Hepatocyte (in vitro differentiated cells): ENCODE results near the gene LEPR. TPM values are rescaled to one million over a fixed set of nuclear protein-coding genes. Genes with fewer than 3 reads are reported as not detected.

Experiments
- DNase-seq: peaks from one replicate; pipeline ENCODE4 v3.0.0-alpha.2; 2016; ENCODE audit warnings: low spot score
- H2AFZ ChIP-seq: fragments of 200-600 bp; sonication (generic); 2 replicates; pipeline ENCODE4 v1.6.0; 2016; ENCODE audit warnings: antibody characterized with exemption, mild to moderate bottlenecking
- H3K27ac ChIP-seq: fragments of 200-600 bp; sonication (generic); 2 replicates; pipeline ENCODE4 v1.5.1; 2016; ENCODE audit warnings: mild to moderate bottlenecking
- H3K27me3 ChIP-seq: fragments of 200-600 bp; sonication (generic); 2 replicates; pipeline ENCODE4 v1.6.1; 2016
- H3K36me3 ChIP-seq: fragments of 200-600 bp; sonication (generic); replicated peaks from 2 replicates; pipeline ENCODE4 v1.5.1; 2016; ENCODE audit warnings: low read depth; ENCODE audit not compliant: insufficient read depth
- H3K4me1 ChIP-seq: fragments of 200-600 bp; sonication (generic); 2 replicates; pipeline ENCODE4 v1.5.1; 2016; ENCODE audit warnings: mild to moderate bottlenecking, moderate library complexity; ENCODE audit not compliant: insufficient read depth
- H3K4me2 ChIP-seq: fragments of 200-600 bp; sonication (generic); 2 replicates; pipeline ENCODE4 v1.6.0; 2016
- H3K4me3 ChIP-seq: fragments of 200-600 bp; sonication (generic); 2 replicates; pipeline ENCODE4 v1.5.1; 2016; ENCODE audit warnings: mild to moderate bottlenecking
- H3K79me2 ChIP-seq: fragments of 200-600 bp; sonication (generic); 2 replicates; pipeline ENCODE4 v1.6.0; 2017; ENCODE audit warnings: mild to moderate bottlenecking
- H3K9me2 ChIP-seq: fragments of 200-600 bp; sonication (generic); replicated peaks from 2 replicates; pipeline ENCODE4 v1.6.0; 2017; ENCODE audit warnings: mild to moderate bottlenecking; ENCODE audit not compliant: insufficient read depth
- H3K9me3 ChIP-seq: fragments of 200-600 bp; sonication (generic); 2 replicates; pipeline ENCODE4 v1.5.1; 2016; ENCODE audit warnings: low read depth, mild to moderate bottlenecking
- H4K20me1 ChIP-seq: fragments of 200-600 bp; sonication (generic); 2 replicates; pipeline ENCODE4 v1.6.0; 2016; ENCODE audit warnings: mild to moderate bottlenecking; ENCODE audit not compliant: insufficient read depth, poor library complexity, severe bottlenecking
- EZH2 ChIP-seq: fragments of 200-600 bp; sonication (generic); IDR thresholded peaks from 2 replicates; pipeline ENCODE4 v1.6.1; 2016; ENCODE audit warnings: antibody characterized with exemption, mild to moderate bottlenecking, borderline replicate concordance
- EZH2phosphoT487 ChIP-seq: fragments of 200-600 bp; sonication (generic); IDR thresholded peaks from one replicate; pipeline ENCODE4 v1.6.1; 2018; ENCODE audit warnings: antibody characterized with exemption, mild to moderate bottlenecking, low read depth, moderate library complexity; ENCODE audit not compliant: unreplicated experiment, severe bottlenecking
- WGBS: methylation state at CpG from one replicate; pipeline ENCODE4 v1.1.6; 2016; ENCODE audit warnings: low lambda C conversion rate; ENCODE audit errors: missing lambda C conversion rate; 5-methylcytosine and 5-hydroxymethylcytosine counted together
- polyA plus RNA-seq: library from polyadenylated mRNA; unstranded; fragments of >200 nt; fragmentation: Nextera tagmentation; extraction: Ambion mirVana; gene quantifications from 2 replicates; pipeline ENCODE4 v1.2.1, GENCODE V29; 2016
- total RNA-seq: library from RNA; depleted of rRNA; stranded (reverse); fragments of >200 nt; gene quantifications from 2 replicates; pipeline ENCODE4 v1.2.3, GENCODE V29; 2014
- TF ChIP-seq, protein P1 (sequence below): fragments of 200-600 bp; sonication (generic); IDR thresholded peaks from 2 replicates; pipeline ENCODE4 v1.5.1; 2016; ENCODE audit warnings: antibody characterized with exemption, mild to moderate bottlenecking; ENCODE audit not compliant: poor library complexity

Gene LEPR
- total and polyA plus RNA-seq, 2 experiments from 2014 or later, result 1.3 to 6.1 TPM

- WGBS, result 92% methylated on average over 12 of the region's 12 CpGs
These were observed 2.1 kb downstream of the LEPR start for GRCh38 chr1:65422241-65423203.

GRCh38 chr1:65423884-65424572, 3.6 kb downstream of the LEPR start:
- TF ChIP-seq, protein P1, sequence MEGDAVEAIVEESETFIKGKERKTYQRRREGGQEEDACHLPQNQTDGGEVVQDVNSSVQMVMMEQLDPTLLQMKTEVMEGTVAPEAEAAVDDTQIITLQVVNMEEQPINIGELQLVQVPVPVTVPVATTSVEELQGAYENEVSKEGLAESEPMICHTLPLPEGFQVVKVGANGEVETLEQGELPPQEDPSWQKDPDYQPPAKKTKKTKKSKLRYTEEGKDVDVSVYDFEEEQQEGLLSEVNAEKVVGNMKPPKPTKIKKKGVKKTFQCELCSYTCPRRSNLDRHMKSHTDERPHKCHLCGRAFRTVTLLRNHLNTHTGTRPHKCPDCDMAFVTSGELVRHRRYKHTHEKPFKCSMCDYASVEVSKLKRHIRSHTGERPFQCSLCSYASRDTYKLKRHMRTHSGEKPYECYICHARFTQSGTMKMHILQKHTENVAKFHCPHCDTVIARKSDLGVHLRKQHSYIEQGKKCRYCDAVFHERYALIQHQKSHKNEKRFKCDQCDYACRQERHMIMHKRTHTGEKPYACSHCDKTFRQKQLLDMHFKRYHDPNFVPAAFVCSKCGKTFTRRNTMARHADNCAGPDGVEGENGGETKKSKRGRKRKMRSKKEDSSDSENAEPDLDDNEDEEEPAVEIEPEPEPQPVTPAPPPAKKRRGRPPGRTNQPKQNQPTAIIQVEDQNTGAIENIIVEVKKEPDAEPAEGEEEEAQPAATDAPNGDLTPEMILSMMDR, result no peak
- TF ChIP-seq EZH2 (no peak), EZH2phosphoT487 (no peak)
- no peak overlapping the region for H3K4me3 ChIP-seq
- H3K4me2 ChIP-seq, result peak overlapping the region; percentile 84
- WGBS, result 69% methylated on average over 2 of the region's 2 CpGs
- H3K4me1 ChIP-seq, result peaks cover 25% of the 10 kb centered on the region
- peaks cover 18% of the 10 kb centered on the region for H4K20me1 ChIP-seq
- H3K36me3 ChIP-seq, result no peaks in the 10 kb centered on the region
- no peak overlapping the region for H2AFZ ChIP-seq
- H3K9me3 ChIP-seq, result no peaks in the 10 kb centered on the region
- DNase-seq, result peak; percentile 42
- no peaks in the 10 kb centered on the region for H3K27me3 ChIP-seq
- peaks cover 51% of the 10 kb centered on the region for H3K79me2 ChIP-seq
- peak overlapping the region; percentile 53 for H3K27ac ChIP-seq
- H3K9me2 ChIP-seq, result no peaks in the 10 kb centered on the region

More at GRCh38 chr1:65422241-65423203, 2.1 kb downstream of the LEPR start:
- Histone ChIP-seq H3K4me2 (peak overlapping the region; percentile 84), H4K20me1 (peaks cover 18% of the 10 kb centered on the region), H3K9me3 (no peaks in the 10 kb centered on the region), H3K27ac (peak overlapping the region; percentile 99), H3K4me3 (peak overlapping the region; percentile 69), H3K9me2 (no peaks in the 10 kb centered on the region), H3K4me1 (peaks cover 34% of the 10 kb centered on the region), H3K27me3 (no peaks in the 10 kb centered on the region), H3K36me3 (no peaks in the 10 kb centered on the region), H3K79me2 (peaks cover 51% of the 10 kb centered on the region), H2AFZ (no peak overlapping the region)
- TF ChIP-seq EZH2 (no peak), EZH2phosphoT487 (no peak)
- TF ChIP-seq, protein P1, result no peak
- no peak for DNase-seq

DNA sequence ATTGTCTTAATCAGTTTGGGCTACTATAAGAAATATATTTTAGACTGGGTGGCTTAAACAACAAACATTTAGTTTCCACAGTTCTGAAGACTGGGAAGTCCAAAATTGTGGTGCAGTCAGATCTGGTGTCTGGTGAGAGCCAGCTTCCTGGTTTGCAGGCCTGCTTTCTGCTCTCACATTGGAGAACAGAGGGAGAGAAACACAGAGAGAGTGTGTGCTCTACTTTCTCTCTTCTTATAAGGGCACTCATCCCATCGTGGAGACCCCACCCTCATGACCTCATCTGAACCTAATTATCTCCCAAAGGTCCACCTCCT, 4.1 kb downstream of the LEPR start:
- H3K27ac ChIP-seq, result no peak overlapping the region

More for the DNA sequence above, 4.1 kb downstream of the LEPR start:
- WGBS, result 84% methylated on average over 1 of the region's 1 CpG
- Histone ChIP-seq H3K79me2 (peaks cover 51% of the 10 kb centered on the region), H3K4me1 (peaks cover 20% of the 10 kb centered on the region), H3K4me2 (no peak overlapping the region), H3K9me3 (no peaks in the 10 kb centered on the region), H3K36me3 (no peaks in the 10 kb centered on the region), H3K27me3 (no peaks in the 10 kb centered on the region), H2AFZ (no peak overlapping the region), H4K20me1 (peaks cover 18% of the 10 kb centered on the region), H3K9me2 (no peaks in the 10 kb centered on the region), H3K4me3 (no peak overlapping the region)
- no peak for DNase-seq
- TF ChIP-seq EZH2phosphoT487 (no peak), EZH2 (no peak)
- TF ChIP-seq, protein P1, result no peak
